ENCODE data around the gene AMY1B. TPM values are rescaled to one million over a fixed set of nuclear protein-coding genes. Genes with fewer than 3 reads are reported as not detected.
"Not testable (repeated sequence)": the region's sequence is repeated elsewhere in the genome, so short reads cannot be mapped to it uniquely, and the experiment has no call there.

AMY1B gene
- total RNA-seq (not detected), polyA plus RNA-seq (not detected)

DNA sequence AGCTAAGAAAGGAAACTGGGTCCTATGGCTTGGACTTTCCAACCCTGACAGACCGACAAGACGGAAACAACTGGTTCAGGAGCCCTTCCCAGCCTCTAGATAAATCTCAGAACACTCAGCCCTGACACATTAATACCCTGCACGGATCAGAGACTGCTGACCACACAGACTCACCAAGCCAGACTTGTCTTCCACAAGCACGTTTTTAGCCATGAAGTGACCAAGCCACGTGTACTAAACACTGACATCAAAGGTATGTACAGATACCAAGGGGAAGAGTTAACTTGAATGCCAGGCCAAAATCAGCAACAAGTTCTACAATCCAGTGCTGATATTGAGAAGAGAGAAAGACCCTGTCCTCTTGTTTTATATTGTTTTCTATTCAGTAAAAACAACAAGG is at the start of gene AMY1B:
Gene AMY1B, minus strand, starts transcription at position 101 of the 400 bp plus-strand sequence. CDS start 571 bp downstream, outside the sequence.
- not testable (repeated sequence) for H3K4me3 ChIP-seq (ENCODE audit: low read depth in 1 of 3, low read length in 3 of 3); H3K27ac ChIP-seq (ENCODE audit: low read depth in 1 of 2, low read length in 2 of 2); H3K27me3 ChIP-seq (ENCODE audit: control insufficient read depth in 4 of 4, insufficient read depth in 4 of 4, low read length in 3 of 4); H3K4me1 ChIP-seq (ENCODE audit: control insufficient read depth in 4 of 4, insufficient read depth in 4 of 4, low read length in 3 of 4); DNase-seq (ENCODE audit: low spot score); H3K9me3 ChIP-seq (ENCODE audit: control insufficient read depth in 4 of 4, low read length in 3 of 4); H3K9ac ChIP-seq (ENCODE audit: low read depth in 1 of 2, low read length in 2 of 2); H3K36me3 ChIP-seq (ENCODE audit: control insufficient read depth in 4 of 4, insufficient read depth in 3 of 4, low read depth in 1 of 4, low read length in 3 of 4)
- WGBS, result no CpG with 5 or more reads among the region's 5 CpGs

DNA sequence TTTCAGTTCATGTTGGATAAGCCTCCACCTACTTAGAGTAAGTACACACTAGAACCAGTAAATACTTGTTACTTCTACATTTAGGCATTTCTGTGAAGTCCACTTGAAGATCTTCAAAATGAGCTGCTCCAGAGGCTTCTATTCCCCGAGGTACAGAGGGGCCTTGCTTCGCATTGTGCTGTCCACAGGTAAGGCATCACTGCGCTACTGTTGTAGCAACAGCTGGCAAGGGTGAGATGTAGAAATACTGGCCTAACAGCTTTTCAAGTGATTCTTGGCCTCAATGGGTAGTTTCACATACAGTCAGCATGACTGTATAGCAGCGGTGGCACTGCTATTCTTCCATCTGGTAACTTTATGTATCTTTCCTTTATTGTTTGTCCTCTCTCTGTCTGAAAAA is 49.0 kb upstream of the AMY1B start:
- DNase-seq (ENCODE audit: low spot score); H3K4me1 ChIP-seq (ENCODE audit: control insufficient read depth in 4 of 4, insufficient read depth in 4 of 4, low read length in 3 of 4); H3K4me3 ChIP-seq (ENCODE audit: low read depth in 1 of 3, low read length in 3 of 3); H3K9me3 ChIP-seq (ENCODE audit: control insufficient read depth in 4 of 4, low read length in 3 of 4); H3K27ac ChIP-seq (ENCODE audit: low read depth in 1 of 2, low read length in 2 of 2); H3K9ac ChIP-seq (ENCODE audit: low read depth in 1 of 2, low read length in 2 of 2); H3K27me3 ChIP-seq (ENCODE audit: control insufficient read depth in 4 of 4, insufficient read depth in 4 of 4, low read length in 3 of 4); H3K36me3 ChIP-seq (ENCODE audit: control insufficient read depth in 4 of 4, insufficient read depth in 3 of 4, low read depth in 1 of 4, low read length in 3 of 4): not testable (repeated sequence)
- no CpG with 5 or more reads among the region's 4 CpGs for WGBS

DNA sequence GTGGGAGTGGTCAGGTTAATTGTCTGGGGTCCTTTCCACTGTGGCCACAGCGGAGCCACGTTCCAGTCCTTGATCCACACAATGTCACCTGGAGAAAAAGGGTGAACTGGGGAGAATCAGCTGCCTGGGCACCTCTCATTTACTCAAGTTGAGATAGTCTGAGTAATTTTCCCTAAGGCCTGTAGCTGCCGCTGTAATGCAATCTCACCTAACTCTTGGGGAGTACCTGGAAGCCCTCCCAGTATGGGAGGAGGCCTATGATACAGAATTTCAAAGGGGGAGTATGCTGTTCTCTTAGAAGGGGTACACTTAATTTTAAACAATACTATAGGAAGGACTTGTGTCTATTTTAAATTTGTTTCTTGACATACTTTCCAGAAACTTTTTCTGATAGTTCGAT is 48.4 kb upstream of the AMY1B start:
- H3K4me3 ChIP-seq (ENCODE audit: low read depth in 1 of 3, low read length in 3 of 3); H3K9me3 ChIP-seq (ENCODE audit: control insufficient read depth in 4 of 4, low read length in 3 of 4); H3K27me3 ChIP-seq (ENCODE audit: control insufficient read depth in 4 of 4, insufficient read depth in 4 of 4, low read length in 3 of 4); H3K36me3 ChIP-seq (ENCODE audit: control insufficient read depth in 4 of 4, insufficient read depth in 3 of 4, low read depth in 1 of 4, low read length in 3 of 4); H3K27ac ChIP-seq (ENCODE audit: low read depth in 1 of 2, low read length in 2 of 2); H3K4me1 ChIP-seq (ENCODE audit: control insufficient read depth in 4 of 4, insufficient read depth in 4 of 4, low read length in 3 of 4); H3K9ac ChIP-seq (ENCODE audit: low read depth in 1 of 2, low read length in 2 of 2); DNase-seq (ENCODE audit: low spot score): not testable (repeated sequence)
- no CpG with 5 or more reads among the region's 4 CpGs for WGBS

DNA sequence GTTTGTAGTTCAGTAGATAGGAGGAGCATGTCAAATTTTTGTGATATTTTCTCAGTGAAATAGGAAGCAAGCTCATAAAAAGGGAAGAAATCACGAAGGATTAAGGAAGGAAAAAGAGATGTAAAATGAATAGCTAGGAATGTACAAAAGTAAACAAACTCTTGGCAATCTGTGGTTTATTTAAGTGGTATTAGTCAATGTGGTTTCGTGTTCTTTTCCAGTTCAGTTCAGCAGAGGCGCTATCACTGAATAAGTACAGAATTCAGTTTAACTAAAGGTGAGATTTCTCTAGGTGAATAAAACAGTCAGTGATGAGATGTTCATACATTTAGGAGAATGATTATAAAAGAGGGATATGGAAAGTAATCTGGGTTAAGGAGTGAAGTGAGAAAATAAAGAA is 42.0 kb upstream of the AMY1B start:
- DNase-seq (ENCODE audit: low spot score); H3K27me3 ChIP-seq (ENCODE audit: control insufficient read depth in 4 of 4, insufficient read depth in 4 of 4, low read length in 3 of 4); H3K27ac ChIP-seq (ENCODE audit: low read depth in 1 of 2, low read length in 2 of 2); H3K4me1 ChIP-seq (ENCODE audit: control insufficient read depth in 4 of 4, insufficient read depth in 4 of 4, low read length in 3 of 4); H3K4me3 ChIP-seq (ENCODE audit: low read depth in 1 of 3, low read length in 3 of 3); H3K36me3 ChIP-seq (ENCODE audit: control insufficient read depth in 4 of 4, insufficient read depth in 3 of 4, low read depth in 1 of 4, low read length in 3 of 4); H3K9me3 ChIP-seq (ENCODE audit: control insufficient read depth in 4 of 4, low read length in 3 of 4); H3K9ac ChIP-seq (ENCODE audit: low read depth in 1 of 2, low read length in 2 of 2): not testable (repeated sequence)
- no CpG with 5 or more reads among the region's 3 CpGs for WGBS

GRCh38 chr1:103735334-103735733 is 39.3 kb upstream of the AMY1B start:
- not testable (repeated sequence) for DNase-seq (ENCODE audit: low spot score); H3K36me3 ChIP-seq (ENCODE audit: control insufficient read depth in 4 of 4, insufficient read depth in 3 of 4, low read depth in 1 of 4, low read length in 3 of 4); H3K27me3 ChIP-seq (ENCODE audit: control insufficient read depth in 4 of 4, insufficient read depth in 4 of 4, low read length in 3 of 4); H3K9ac ChIP-seq (ENCODE audit: low read depth in 1 of 2, low read length in 2 of 2); H3K4me3 ChIP-seq (ENCODE audit: low read depth in 1 of 3, low read length in 3 of 3); H3K9me3 ChIP-seq (ENCODE audit: control insufficient read depth in 4 of 4, low read length in 3 of 4); H3K27ac ChIP-seq (ENCODE audit: low read depth in 1 of 2, low read length in 2 of 2); H3K4me1 ChIP-seq (ENCODE audit: control insufficient read depth in 4 of 4, insufficient read depth in 4 of 4, low read length in 3 of 4)
- no CpG with 5 or more reads among the region's 3 CpGs for WGBS

- not testable (repeated sequence) for H3K4me1 ChIP-seq (ENCODE audit: control insufficient read depth in 4 of 4, insufficient read depth in 4 of 4, low read length in 3 of 4); H3K27ac ChIP-seq (ENCODE audit: low read depth in 1 of 2, low read length in 2 of 2); H3K9ac ChIP-seq (ENCODE audit: low read depth in 1 of 2, low read length in 2 of 2); H3K36me3 ChIP-seq (ENCODE audit: control insufficient read depth in 4 of 4, insufficient read depth in 3 of 4, low read depth in 1 of 4, low read length in 3 of 4); DNase-seq (ENCODE audit: low spot score); H3K27me3 ChIP-seq (ENCODE audit: control insufficient read depth in 4 of 4, insufficient read depth in 4 of 4, low read length in 3 of 4); H3K9me3 ChIP-seq (ENCODE audit: control insufficient read depth in 4 of 4, low read length in 3 of 4); H3K4me3 ChIP-seq (ENCODE audit: low read depth in 1 of 3, low read length in 3 of 3)
- WGBS, result no CpG with 5 or more reads among the region's 2 CpGs
Measured at GRCh38 chr1:103721473-103721872, 25.5 kb upstream of the AMY1B start.

GRCh38 chr1:103717404-103717803 is 21.4 kb upstream of the AMY1B start:
- not testable (repeated sequence) for H3K36me3 ChIP-seq (ENCODE audit: control insufficient read depth in 4 of 4, insufficient read depth in 3 of 4, low read depth in 1 of 4, low read length in 3 of 4); H3K27me3 ChIP-seq (ENCODE audit: control insufficient read depth in 4 of 4, insufficient read depth in 4 of 4, low read length in 3 of 4); H3K9ac ChIP-seq (ENCODE audit: low read depth in 1 of 2, low read length in 2 of 2); H3K9me3 ChIP-seq (ENCODE audit: control insufficient read depth in 4 of 4, low read length in 3 of 4); H3K4me3 ChIP-seq (ENCODE audit: low read depth in 1 of 3, low read length in 3 of 3); H3K4me1 ChIP-seq (ENCODE audit: control insufficient read depth in 4 of 4, insufficient read depth in 4 of 4, low read length in 3 of 4); H3K27ac ChIP-seq (ENCODE audit: low read depth in 1 of 2, low read length in 2 of 2); DNase-seq (ENCODE audit: low spot score)
- WGBS, result 63% methylated on average over 6 of the region's 6 CpGs

GRCh38 chr1:103710381-103710780 is 14.4 kb upstream of the AMY1B start:
- DNase-seq (ENCODE audit: low spot score); H3K27ac ChIP-seq (ENCODE audit: low read depth in 1 of 2, low read length in 2 of 2); H3K4me1 ChIP-seq (ENCODE audit: control insufficient read depth in 4 of 4, insufficient read depth in 4 of 4, low read length in 3 of 4); H3K36me3 ChIP-seq (ENCODE audit: control insufficient read depth in 4 of 4, insufficient read depth in 3 of 4, low read depth in 1 of 4, low read length in 3 of 4); H3K9ac ChIP-seq (ENCODE audit: low read depth in 1 of 2, low read length in 2 of 2); H3K9me3 ChIP-seq (ENCODE audit: control insufficient read depth in 4 of 4, low read length in 3 of 4); H3K4me3 ChIP-seq (ENCODE audit: low read depth in 1 of 3, low read length in 3 of 3); H3K27me3 ChIP-seq (ENCODE audit: control insufficient read depth in 4 of 4, insufficient read depth in 4 of 4, low read length in 3 of 4): not testable (repeated sequence)
- WGBS, result no CpG with 5 or more reads among the region's 3 CpGs

GRCh38 chr1:103707670-103708069 is 11.7 kb upstream of the AMY1B start:
- H3K27ac ChIP-seq (ENCODE audit: low read depth in 1 of 2, low read length in 2 of 2); H3K4me3 ChIP-seq (ENCODE audit: low read depth in 1 of 3, low read length in 3 of 3); H3K9me3 ChIP-seq (ENCODE audit: control insufficient read depth in 4 of 4, low read length in 3 of 4); H3K9ac ChIP-seq (ENCODE audit: low read depth in 1 of 2, low read length in 2 of 2); H3K36me3 ChIP-seq (ENCODE audit: control insufficient read depth in 4 of 4, insufficient read depth in 3 of 4, low read depth in 1 of 4, low read length in 3 of 4); DNase-seq (ENCODE audit: low spot score); H3K27me3 ChIP-seq (ENCODE audit: control insufficient read depth in 4 of 4, insufficient read depth in 4 of 4, low read length in 3 of 4); H3K4me1 ChIP-seq (ENCODE audit: control insufficient read depth in 4 of 4, insufficient read depth in 4 of 4, low read length in 3 of 4): not testable (repeated sequence)
- WGBS, result no CpG with 5 or more reads among the region's 3 CpGs
